A549 (cell line): ENCODE data around the gene METTL21A. TPM values are rescaled to one million over a fixed set of nuclear protein-coding genes. Genes with fewer than 3 reads are reported as not detected.

Experiments used
- ATAC-seq, 2 experiments: fragments of 200-7000 bp in 1 of 2; fragments of >200 bp in 1 of 2; cut with Nextera tagmentation in 1 of 2; cut with Tn5 transposase in 1 of 2; 3 replicates each; pipeline versions ENCODE4 v1.8.0 to v1.9.1; 2018 to 2020; ENCODE audit warnings: mild to moderate bottlenecking in 1 of 2, moderate library complexity in 1 of 2
- CTCF ChIA-PET: fragments of 300-600 bp; sonication (Branson Sonifier 250); formaldehyde crosslinking; extraction: SDS; loops from one replicate; lab custom pipeline; 2021; ENCODE audit warnings: antibody characterized with exemption, inconsistent platforms; lab: Yijun Ruan, JAX
- POLR2A ChIA-PET: fragments of 350-600 bp; formaldehyde crosslinking; extraction: SDS; loops from one replicate; lab custom pipeline; 2021; ENCODE audit warnings: antibody characterized with exemption, inconsistent platforms; lab: Yijun Ruan, JAX
- DNase-seq, 2 experiments: peaks; one replicate each; pipeline versions ENCODE4 v3.0.0 to v3.0.0-alpha.2; 2011 to 2016; ENCODE audit warnings: low read depth in 1 of 2, low spot score in 1 of 2
- FAIRE-seq: peaks from 2 replicates; lab custom pipeline; 2011; peaks lifted over from hg19 to GRCh38; lab: Jason Lieb, UNC
- H3K27ac ChIP-seq, 2 experiments: fragments of >200 bp; sonication (Bioruptor Twin); formaldehyde crosslinking; 3 replicates each; pipeline ENCODE4 v1.5.1; 2016 to 2017
- H3K4me1 ChIP-seq: fragments of >200 bp; sonication (Bioruptor Twin); formaldehyde crosslinking; 3 replicates; pipeline ENCODE4 v1.6.1; 2016
- H3K4me2 ChIP-seq: fragments of >200 bp; sonication (Bioruptor Twin); formaldehyde crosslinking; 3 replicates; pipeline ENCODE4 v1.6.1; 2016
- H3K4me3 ChIP-seq: fragments of >200 bp; sonication (Bioruptor Twin); formaldehyde crosslinking; 3 replicates; pipeline ENCODE4 v1.5.1; 2016
- H3K9me3 ChIP-seq: fragments of >200 bp; sonication (Bioruptor Twin); formaldehyde crosslinking; 3 replicates; pipeline ENCODE4 v1.6.1; 2016
- BHLHE40 ChIP-seq: IDR thresholded peaks from 2 replicates; pipeline ENCODE4 v1.6.1; 2012; ENCODE audit warnings: low read depth, low read length, inconsistent platforms
- CBX2 ChIP-seq: fragments of 200-600 bp; sonication (generic); IDR thresholded peaks from 2 replicates; pipeline ENCODE4 v1.6.1; 2016; ENCODE audit warnings: low read depth, mild to moderate bottlenecking, borderline replicate concordance
- CEBPB ChIP-seq, 2 experiments: fragments of >200 bp in 1 of 2; sonication (Bioruptor Twin) in 1 of 2; formaldehyde crosslinking in 1 of 2; IDR thresholded peaks; 2 replicates each; pipeline ENCODE4 v1.6.1; 2012 to 2016
- CHD2 ChIP-seq: fragments of 150-350 bp; IDR thresholded peaks from 2 replicates; pipeline ENCODE4 v1.6.1; 2014; ENCODE audit warnings: low read length; ENCODE audit not compliant: partially characterized antibody
- E2F6 ChIP-seq: IDR thresholded peaks from 2 replicates; pipeline ENCODE4 v1.6.1; 2012; ENCODE audit warnings: low read depth, borderline replicate concordance
- EHF ChIP-seq: fragments of 250-450 bp; sonication (Bioruptor Pico); IDR thresholded peaks from 2 replicates; pipeline ENCODE4 v1.5.0; 2020; ENCODE audit warnings: mild to moderate bottlenecking
- ELK1 ChIP-seq: fragments of 150-350 bp; IDR thresholded peaks from 2 replicates; pipeline ENCODE4 v1.6.1; 2014; ENCODE audit warnings: low read depth, mild to moderate bottlenecking, low read length
- FOSL2 ChIP-seq, 2 experiments: fragments of 450-650 bp in 1 of 2; fragments of >200 bp in 1 of 2; sonication (Bioruptor Twin) in 1 of 2; formaldehyde crosslinking; IDR thresholded peaks; 2 replicates each; pipeline versions ENCODE4 v1.5.0 to v1.6.1; 2016 to 2020; ENCODE audit warnings: mild to moderate bottlenecking in 1 of 2, moderate library complexity in 1 of 2
- GATA3 ChIP-seq: IDR thresholded peaks from 2 replicates; pipeline ENCODE4 v1.6.1; 2012; ENCODE audit warnings: borderline replicate concordance
- HOXA7 ChIP-seq: fragments of 250-450 bp; sonication (Bioruptor Pico); IDR thresholded peaks from 2 replicates; pipeline ENCODE4 v1.5.0; 2020; ENCODE audit warnings: mild to moderate bottlenecking, moderate library complexity
- JUNB ChIP-seq: fragments of >200 bp; sonication (Bioruptor Twin); formaldehyde crosslinking; IDR thresholded peaks from 2 replicates; pipeline ENCODE4 v1.6.1; 2016
- KDM1A ChIP-seq: fragments of 200-600 bp; sonication (generic); IDR thresholded peaks from 2 replicates; pipeline ENCODE4 v1.6.1; 2016; ENCODE audit warnings: low read depth, mild to moderate bottlenecking
- MAX ChIP-seq: IDR thresholded peaks from 2 replicates; pipeline ENCODE4 v1.6.1; 2012
- NFE2L2 ChIP-seq: fragments of 150-350 bp; conservative IDR thresholded peaks from 2 replicates; pipeline ENCODE4 v1.6.1; 2014; ENCODE audit warnings: low read length
- POLR2A ChIP-seq: IDR thresholded peaks from 2 replicates; pipeline ENCODE4 v1.6.1; 2012; ENCODE audit warnings: mild to moderate bottlenecking, low read length
- POLR2AphosphoS2 ChIP-seq: conservative IDR thresholded peaks from 2 replicates; pipeline ENCODE4 v1.6.1; 2012; ENCODE audit warnings: low read length, improper control_type of control experiment, inconsistent platforms
- RAD21 ChIP-seq, 2 experiments: fragments of >200 bp in 1 of 2; sonication (Bioruptor Twin) in 1 of 2; formaldehyde crosslinking in 1 of 2; IDR thresholded peaks in 1 of 2; conservative IDR thresholded peaks in 1 of 2; 2 replicates in 1 of 2; 3 replicates in 1 of 2; pipeline ENCODE4 v1.6.1; 2012 to 2018; ENCODE audit warnings: inconsistent platforms in 1 of 2
- RARB ChIP-seq: fragments of 250-450 bp; sonication (Bioruptor Pico); IDR thresholded peaks from 2 replicates; pipeline ENCODE4 v1.8.0; 2021; ENCODE audit warnings: mild to moderate bottlenecking, moderate library complexity
- RNF2 ChIP-seq: fragments of 200-600 bp; sonication (generic); IDR thresholded peaks from 2 replicates; pipeline ENCODE4 v1.6.1; 2016; ENCODE audit warnings: low read depth, mild to moderate bottlenecking, antibody characterized with exemption, moderate library complexity, borderline replicate concordance
- SMC3 ChIP-seq: fragments of >200 bp; sonication (Bioruptor Twin); formaldehyde crosslinking; IDR thresholded peaks from 3 replicates; pipeline ENCODE4 v1.6.1; 2018; ENCODE audit warnings: inconsistent platforms
- TFCP2L1 ChIP-seq: fragments of 250-450 bp; sonication (Bioruptor Pico); IDR thresholded peaks from 2 replicates; pipeline ENCODE4 v1.5.0; 2021; ENCODE audit warnings: mild to moderate bottlenecking
- TP53 ChIP-seq: fragments of 250-450 bp; sonication (Bioruptor Pico); IDR thresholded peaks from 2 replicates; pipeline ENCODE4 v1.5.0; 2021; ENCODE audit warnings: mild to moderate bottlenecking, moderate library complexity
- USF2 ChIP-seq: fragments of 450-650 bp; IDR thresholded peaks from 2 replicates; pipeline ENCODE4 v1.6.1; 2014; ENCODE audit warnings: antibody characterized with exemption
- ZC3H11A ChIP-seq: fragments of 450-650 bp; IDR thresholded peaks from 2 replicates; pipeline ENCODE4 v1.6.1; 2014; ENCODE audit warnings: antibody characterized with exemption, mild to moderate bottlenecking
- ZNF302 ChIP-seq: fragments of 250-450 bp; sonication (Bioruptor Pico); IDR thresholded peaks from 2 replicates; pipeline ENCODE4 v1.9.0; 2021; ENCODE audit warnings: inconsistent platforms, mild to moderate bottlenecking, moderate library complexity
- WGBS: methylation state at CpG from one replicate; pipeline ENCODE4 v1.1.6; 2017; ENCODE audit errors: missing lambda C conversion rate; 5-methylcytosine and 5-hydroxymethylcytosine counted together
- polyA plus RNA-seq, 4 experiments: library from polyadenylated mRNA; depleted of rRNA in 3 of 4; stranded (reverse); fragments of >200 nt; fragmentation: RNase III in 1 of 4; extraction: RNeasy Plus Mini Kit Qiagen cat#74134 plus additional on column Dnase treatment in 1 of 4; gene quantifications; 2 replicates in 3 of 4; 3 replicates in 1 of 4; pipeline ENCODE4 v1.2.3, GENCODE V29; 2011 to 2017

The METTL21A gene
- polyA plus RNA-seq, 2 of the 4 experiments (the other 2 are of a cell fraction) = 26.9 to 40.1 TPM

GRCh38 chr2:207629553-207629952 lies 4.4 kb upstream of the METTL21A start:
- ATAC-seq (no peak), FAIRE-seq (no peak), DNase-seq (no peak)
- CTCF ChIA-PET = interaction anchor here (1.9 to 8.7 kb wide), 2 partner anchors 107 to 116 kb away, joined by 7 to 110 read pairs; no protein-coding TSS in a partner anchor
- H3K4me3 ChIP-seq = no peak overlapping the region
- TF ChIP-seq CEBPB (IDR thresholded peaks at IDR 0.05) (no peak), NFE2L2 (no peak), RAD21 (conservative IDR thresholded peaks at IDR 0.05 in 1 of 2, IDR thresholded peaks at IDR 0.05 in 1 of 2) (no peak), SMC3 (no peak), RARB (no peak), TFCP2L1 (no peak), HOXA7 (CRISPR knock-in tag) (no peak), ZNF302 (CRISPR knock-in tag) (no peak), BHLHE40 (no peak), JUNB (no peak), ELK1 (no peak), KDM1A (no peak), ZC3H11A (no peak)
- 75% methylated on average over 1 of the region's 1 CpG for WGBS
- peak overlapping the region; percentile 17 to 71; a peak in 3 of 6 replicates for H3K27ac ChIP-seq
- H3K4me1 ChIP-seq = peaks cover 40% of the 10 kb centered on the region
- H3K9me3 ChIP-seq = no peaks in the 10 kb centered on the region
- POLR2A ChIA-PET = interaction anchor here (0.7 to 1.8 kb wide), 2 partner anchors 55 to 82 kb away, joined by 3 to 5 read pairs; partner anchors contain the start of gene CCNYL1
- H3K4me2 ChIP-seq = no peak overlapping the region

- ATAC-seq = peak; percentile 54 to 61
- ChIA-PET CTCF (interaction anchor here (0.6 to 8.7 kb wide), 18 partner anchors 9 to 824 kb away, joined by 3 to 110 read pairs (median 8); partner anchors contain the start of gene CCNYL1), POLR2A (interaction anchor here (1.0 to 4.3 kb wide), 11 partner anchors 8 to 458 kb away, joined by 5 to 49 read pairs (median 7); partner anchors contain the start of genes CCNYL1, CREB1, KLF7 and PLEKHM3)
- H3K4me2 ChIP-seq = peak overlapping the region; percentile 84
- FAIRE-seq = no peak
- peak; percentile 41 to 54 for DNase-seq
- WGBS = 4% methylated on average over 31 of the region's 47 CpGs
- H3K9me3 ChIP-seq = no peaks in the 10 kb centered on the region
- H3K27ac ChIP-seq = peak overlapping the region; percentile 98 to 99
- H3K4me3 ChIP-seq = peak overlapping the region; percentile 82
- 0 out of 2 replicates have a peak, but pooled peaks have one; percentile 19 for TF ChIP-seq E2F6
- TF ChIP-seq FOSL2 (IDR thresholded peaks at IDR 0.05) = no peak
- TF ChIP-seq FOSL2 (CRISPR knock-in tag; IDR thresholded peaks at IDR 0.05) = no peak
- 0 out of 2 replicates have a peak, but pooled peaks have one; percentile 33 for TF ChIP-seq RNF2
- peak; percentile 55 for TF ChIP-seq MAX
- peak; percentile 50; the same call in 1 of the 2 replicates for TF ChIP-seq POLR2A
- TF ChIP-seq, all 56 proteins: peak for 4
- peaks cover 11% of the 10 kb centered on the region for H3K4me1 ChIP-seq
Observed at GRCh38 chr2:207624185-207625013, 795 bp downstream of the METTL21A start.

GRCh38 chr2:207621501-207622039 lies 3.6 kb downstream of the METTL21A start:
- POLR2A ChIA-PET = interaction anchor here (0.7 to 1.3 kb wide), 3 partner anchors 90 to 633 kb away, joined by 3 to 6 read pairs (median 5); partner anchors contain the start of genes CCNYL1 and CREB1
- no peak for DNase-seq
- CTCF ChIA-PET = interaction anchor here (0.7 to 1.4 kb wide), 3 partner anchors 12 to 148 kb away, joined by 3 read pairs; partner anchors contain the start of gene FZD5

More at GRCh38 chr2:207621501-207622039, 3.6 kb downstream of the METTL21A start:
- no peaks in the 10 kb centered on the region for H3K9me3 ChIP-seq
- no peak overlapping the region for H3K4me3 ChIP-seq
- no peak for ATAC-seq
- no peak overlapping the region for H3K4me2 ChIP-seq
- TF ChIP-seq HOXA7 (CRISPR knock-in tag) (no peak), EHF (no peak), TFCP2L1 (no peak), POLR2AphosphoS2 (no peak), ZNF302 (CRISPR knock-in tag) (no peak), USF2 (no peak), CBX2 (no peak), GATA3 (no peak), NFE2L2 (no peak), CHD2 (no peak), TP53 (no peak)
- 89% methylated on average over 10 of the region's 10 CpGs for WGBS
- FAIRE-seq = no peak
- no peak overlapping the region for H3K27ac ChIP-seq
- H3K4me1 ChIP-seq = peaks cover 25% of the 10 kb centered on the region
